Brain microvascular endothelial cell (primary cell): ENCODE data around the gene MPI.
A peak's percentile ranks its signal among the peaks of the same experiment; 100 is the strongest.

Source experiments
- DNase-seq: peaks from one replicate; pipeline ENCODE4 v3.0.0-alpha.2; 2020
- H3K27ac ChIP-seq: fragments of 250-450 bp; sonication (Bioruptor Pico); 2 replicates; pipeline ENCODE4 v1.5.1; 2020; ENCODE audit warnings: mild to moderate bottlenecking, moderate library complexity
- H3K27me3 ChIP-seq: fragments of 250-450 bp; sonication (Bioruptor Pico); replicated peaks from 2 replicates; pipeline ENCODE4 v1.5.1; 2020; ENCODE audit warnings: mild to moderate bottlenecking
- H3K36me3 ChIP-seq: fragments of 250-450 bp; sonication (Bioruptor Pico); replicated peaks from 2 replicates; pipeline ENCODE4 v1.5.1; 2020; ENCODE audit warnings: mild to moderate bottlenecking
- H3K4me3 ChIP-seq: 2 replicates; pipeline ENCODE4 v1.5.1; 2011; ENCODE audit warnings: low read depth, mild to moderate bottlenecking, control low read depth, low read length, moderate library complexity
- in situ Hi-C: cut with HindIII; loops from 2 replicates; pipeline ENCODE4 v1.10.0; 2017; ENCODE audit warnings: low sequenced_read_pairs, low pct_ligation_motif_present
- TF ChIP-seq, protein P1 (sequence below): IDR thresholded peaks from 2 replicates; pipeline ENCODE4 v1.5.1; 2011; ENCODE audit warnings: low read depth, mild to moderate bottlenecking, moderate library complexity, low read length, control low read depth, inconsistent platforms; ENCODE audit errors: missing control alignments

MPI gene

GRCh38 chr15:74904190-74904805 lies 14.5 kb downstream of the MPI start:
- H3K27ac ChIP-seq: no peak overlapping the region
- no peak for DNase-seq
- H3K27me3 ChIP-seq: no peaks in the 10 kb centered on the region
- no peak overlapping the region for H3K4me3 ChIP-seq
- TF ChIP-seq, protein P1, sequence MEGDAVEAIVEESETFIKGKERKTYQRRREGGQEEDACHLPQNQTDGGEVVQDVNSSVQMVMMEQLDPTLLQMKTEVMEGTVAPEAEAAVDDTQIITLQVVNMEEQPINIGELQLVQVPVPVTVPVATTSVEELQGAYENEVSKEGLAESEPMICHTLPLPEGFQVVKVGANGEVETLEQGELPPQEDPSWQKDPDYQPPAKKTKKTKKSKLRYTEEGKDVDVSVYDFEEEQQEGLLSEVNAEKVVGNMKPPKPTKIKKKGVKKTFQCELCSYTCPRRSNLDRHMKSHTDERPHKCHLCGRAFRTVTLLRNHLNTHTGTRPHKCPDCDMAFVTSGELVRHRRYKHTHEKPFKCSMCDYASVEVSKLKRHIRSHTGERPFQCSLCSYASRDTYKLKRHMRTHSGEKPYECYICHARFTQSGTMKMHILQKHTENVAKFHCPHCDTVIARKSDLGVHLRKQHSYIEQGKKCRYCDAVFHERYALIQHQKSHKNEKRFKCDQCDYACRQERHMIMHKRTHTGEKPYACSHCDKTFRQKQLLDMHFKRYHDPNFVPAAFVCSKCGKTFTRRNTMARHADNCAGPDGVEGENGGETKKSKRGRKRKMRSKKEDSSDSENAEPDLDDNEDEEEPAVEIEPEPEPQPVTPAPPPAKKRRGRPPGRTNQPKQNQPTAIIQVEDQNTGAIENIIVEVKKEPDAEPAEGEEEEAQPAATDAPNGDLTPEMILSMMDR: no peak
- in situ Hi-C loops: no loop called here
- H3K36me3 ChIP-seq: peaks cover 54% of the 10 kb centered on the region

DNA sequence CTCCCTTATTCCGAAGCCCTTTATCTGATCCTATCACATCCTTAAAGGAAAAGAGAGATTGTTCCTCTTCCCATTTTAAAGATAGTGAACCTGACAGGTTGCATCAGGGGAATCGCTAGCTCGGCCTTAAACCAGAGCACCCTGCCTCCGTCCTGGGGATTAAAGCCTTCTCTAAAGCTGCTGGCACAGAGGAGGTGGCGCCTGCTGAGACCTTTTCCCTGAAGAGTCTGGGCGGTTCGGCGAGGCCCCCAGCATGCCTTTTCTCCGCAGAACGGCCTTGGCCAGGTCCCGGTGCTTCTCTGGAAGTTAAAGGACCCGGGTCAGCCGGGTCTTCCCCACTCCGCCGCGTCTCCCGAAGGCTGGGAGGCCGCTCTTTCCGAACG lies 16.2 kb downstream of the MPI start:
- DNase-seq: peak; percentile 18
- Histone ChIP-seq H3K27me3 (no peaks in the 10 kb centered on the region), H3K4me3 (peak overlapping the region; percentile 82), H3K36me3 (peaks cover 37% of the 10 kb centered on the region), H3K27ac (peak overlapping the region; percentile 74)
- in situ Hi-C loops: no loop called here
- TF ChIP-seq, protein P1: no peak

GRCh38 chr15:74906450-74907162 lies 16.8 kb downstream of the MPI start, which contains the start of gene FAM219B:
FAM219B (minus strand) TSS chr15:74906851; CDS start chr15:74906800, 51 bp downstream.
- peak; percentile 77 for DNase-seq
- Histone ChIP-seq H3K4me3 (peak within 1 kb of the TSS; percentile 82), H3K27ac (peak within 1 kb of the TSS; percentile 74), H3K27me3 (no peaks in the 10 kb centered on the region), H3K36me3 (peaks cover 33% of the 10 kb centered on the region)
- in situ Hi-C loops: no loop called here
- TF ChIP-seq, protein P1: no peak

GRCh38 chr15:74907163-74907870 lies 17.5 kb downstream of the MPI start:
- TF ChIP-seq, protein P1: no peak
- H3K4me3 ChIP-seq: peak overlapping the region; percentile 82
- in situ Hi-C loops: no loop called here
- DNase-seq: peak; percentile 2
- H3K27me3 ChIP-seq: no peaks in the 10 kb centered on the region
- H3K36me3 ChIP-seq: peaks cover 29% of the 10 kb centered on the region
- peak overlapping the region; percentile 74 for H3K27ac ChIP-seq

DNA sequence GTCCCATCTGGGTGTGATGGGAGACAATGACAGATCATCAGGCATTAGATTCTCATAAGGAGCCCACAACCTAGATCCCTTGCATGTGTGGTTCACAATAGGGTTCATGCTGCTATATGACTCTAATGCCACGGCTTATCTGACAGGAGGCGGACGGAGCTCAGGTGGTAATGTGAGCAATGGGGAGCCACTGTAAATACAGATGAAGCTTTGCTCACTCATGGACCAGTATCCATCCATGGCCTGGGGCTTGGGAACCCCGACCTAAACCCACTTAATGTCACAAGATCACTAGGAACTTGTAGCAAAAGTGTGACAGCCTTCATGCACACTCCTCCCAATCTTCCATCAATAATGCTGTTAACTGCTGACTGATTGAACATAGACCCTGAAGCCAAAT lies 18.8 kb downstream of the MPI start:
- H3K36me3 ChIP-seq: peaks cover 20% of the 10 kb centered on the region
- no peaks in the 10 kb centered on the region for H3K27me3 ChIP-seq
- in situ Hi-C loops: no loop called here
- DNase-seq: no peak
- TF ChIP-seq, protein P1: no peak
- H3K27ac ChIP-seq: no peak overlapping the region
- H3K4me3 ChIP-seq: no peak overlapping the region
